WI38 (cell line): ENCODE data around the gene CNTN3.

ENCODE experiments used
- H3K4me3 ChIP-seq: 2 replicates; pipeline ENCODE4 v1.5.1; 2011; ENCODE audit warnings: low read depth, mild to moderate bottlenecking, control low read depth, low read length
- TF ChIP-seq, protein P1 (sequence below): IDR thresholded peaks from 2 replicates; pipeline ENCODE4 v1.5.1; 2012; ENCODE audit warnings: low read depth, mild to moderate bottlenecking, control low read depth, low read length

CNTN3 gene

GRCh38 chr3:74630602-74631001 lies 16.1 kb upstream of the CNTN3 start:
- H3K4me3 ChIP-seq = no peak overlapping the region; the same call in 1 of the 2 replicates
- TF ChIP-seq, protein P1, sequence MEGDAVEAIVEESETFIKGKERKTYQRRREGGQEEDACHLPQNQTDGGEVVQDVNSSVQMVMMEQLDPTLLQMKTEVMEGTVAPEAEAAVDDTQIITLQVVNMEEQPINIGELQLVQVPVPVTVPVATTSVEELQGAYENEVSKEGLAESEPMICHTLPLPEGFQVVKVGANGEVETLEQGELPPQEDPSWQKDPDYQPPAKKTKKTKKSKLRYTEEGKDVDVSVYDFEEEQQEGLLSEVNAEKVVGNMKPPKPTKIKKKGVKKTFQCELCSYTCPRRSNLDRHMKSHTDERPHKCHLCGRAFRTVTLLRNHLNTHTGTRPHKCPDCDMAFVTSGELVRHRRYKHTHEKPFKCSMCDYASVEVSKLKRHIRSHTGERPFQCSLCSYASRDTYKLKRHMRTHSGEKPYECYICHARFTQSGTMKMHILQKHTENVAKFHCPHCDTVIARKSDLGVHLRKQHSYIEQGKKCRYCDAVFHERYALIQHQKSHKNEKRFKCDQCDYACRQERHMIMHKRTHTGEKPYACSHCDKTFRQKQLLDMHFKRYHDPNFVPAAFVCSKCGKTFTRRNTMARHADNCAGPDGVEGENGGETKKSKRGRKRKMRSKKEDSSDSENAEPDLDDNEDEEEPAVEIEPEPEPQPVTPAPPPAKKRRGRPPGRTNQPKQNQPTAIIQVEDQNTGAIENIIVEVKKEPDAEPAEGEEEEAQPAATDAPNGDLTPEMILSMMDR = peak; percentile 19; the same call in 1 of the 2 replicates

DNA sequence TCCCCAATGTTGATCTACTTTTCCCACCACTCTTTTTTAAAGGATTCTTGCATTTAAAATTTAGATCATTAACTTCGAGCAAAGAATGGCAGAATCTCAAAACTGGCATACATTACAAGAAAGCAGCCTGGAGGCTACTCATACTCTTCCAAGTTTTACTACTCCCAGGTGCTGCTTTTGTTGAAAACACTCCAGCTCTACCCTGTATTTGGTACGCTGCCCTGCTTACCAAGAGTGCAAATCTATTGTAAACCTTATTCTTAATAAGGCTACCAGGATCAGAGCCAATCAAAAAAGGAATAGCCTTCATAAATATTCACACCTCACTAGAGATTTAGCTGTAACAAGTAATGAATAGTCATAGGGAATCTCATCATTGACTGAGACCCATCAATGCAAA lies 11.6 kb upstream of the CNTN3 start:
- TF ChIP-seq, protein P1 = no peak
- no peak overlapping the region for H3K4me3 ChIP-seq

DNA sequence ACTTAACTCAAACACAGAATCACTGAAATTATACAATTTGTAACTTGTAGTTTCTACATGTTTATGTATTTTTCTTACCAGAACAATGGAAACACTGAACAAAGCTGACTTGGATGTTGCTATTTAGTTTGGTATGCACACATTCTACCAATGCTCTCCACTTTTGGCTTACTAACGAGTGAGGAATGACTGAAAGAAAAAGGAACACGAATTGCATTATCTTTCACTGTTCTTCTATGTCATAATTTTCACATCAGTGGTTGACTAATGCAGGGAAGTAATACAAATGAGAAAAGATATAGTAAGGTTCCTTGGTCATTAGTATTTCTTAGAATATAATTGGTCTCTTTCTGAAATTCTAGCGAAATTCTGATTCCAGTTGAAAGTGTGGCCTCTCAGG lies 9.8 kb upstream of the CNTN3 start:
- H3K4me3 ChIP-seq = no peak overlapping the region
- TF ChIP-seq, protein P1 = no peak

- TF ChIP-seq, protein P1 = no peak
- H3K4me3 ChIP-seq = no peak overlapping the region
Observed at GRCh38 chr3:74623261-74623836, 8.9 kb upstream of the CNTN3 start.

GRCh38 chr3:74621581-74621980 lies 7.1 kb upstream of the CNTN3 start:
- no peak overlapping the region for H3K4me3 ChIP-seq
- TF ChIP-seq, protein P1 = no peak

DNA sequence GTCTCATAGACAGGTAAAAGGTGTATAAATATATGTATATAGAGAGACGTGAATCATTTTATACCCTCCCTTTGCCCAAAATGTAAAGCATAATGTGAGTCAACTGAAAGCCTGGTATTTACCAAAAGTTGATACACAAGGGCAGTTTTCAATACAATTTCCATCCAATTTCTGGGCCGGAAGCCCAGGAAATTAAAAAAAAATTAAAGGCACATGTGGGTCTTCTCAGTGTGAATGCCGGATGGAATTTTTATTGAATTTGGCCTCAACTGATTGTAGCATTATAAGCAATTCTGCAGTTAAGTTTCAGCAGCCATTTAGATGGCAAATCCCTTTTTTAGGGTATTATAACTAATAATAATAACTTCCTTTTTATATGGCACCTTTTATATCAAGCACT lies 3.3 kb upstream of the CNTN3 start:
- TF ChIP-seq, protein P1 = no peak
- H3K4me3 ChIP-seq = no peak overlapping the region

DNA sequence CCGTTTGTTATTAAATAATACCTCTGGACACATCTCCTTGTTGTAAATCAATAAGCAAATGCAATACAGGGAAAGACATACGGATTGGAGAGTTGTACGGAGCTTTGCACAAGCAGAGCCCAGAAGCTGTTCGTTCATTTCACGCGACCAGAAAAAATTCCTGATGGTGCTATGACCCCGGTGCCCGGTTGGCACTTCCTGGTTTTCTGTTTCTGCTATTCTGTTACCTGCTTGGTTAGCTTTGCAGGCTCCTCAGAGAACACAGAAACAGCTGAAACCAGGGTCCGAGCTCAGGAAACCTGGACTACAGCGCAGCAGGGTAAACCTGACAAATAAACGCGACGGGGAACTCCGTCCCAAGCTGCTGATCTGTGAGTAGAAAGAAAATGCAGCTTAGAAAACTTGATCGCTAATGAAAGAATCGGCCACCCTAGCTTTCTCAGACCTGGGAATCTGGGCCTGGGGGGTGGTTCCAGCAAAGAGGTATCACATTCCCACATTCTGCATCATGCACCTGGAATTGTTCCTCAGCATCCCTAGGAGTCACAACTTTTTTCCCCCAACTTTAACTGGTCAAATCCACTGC lies 845 bp downstream of the CNTN3 start:
- TF ChIP-seq, protein P1 = no peak
- H3K4me3 ChIP-seq = peak overlapping the region; percentile 81
